GM21515 (cell line): ENCODE data around the gene AIFM3.

Experiments used
- ATAC-seq: cut with Tn5 transposase; IDR thresholded peaks from one replicate; pipeline ENCODE4 v1.9.1; 2021; ENCODE audit not compliant: unreplicated experiment

Gene AIFM3

GRCh38 chr22:20989323-20990138 is 22.5 kb downstream of the AIFM3 start:
- no peak for ATAC-seq

- ATAC-seq = no peak
Observed at GRCh38 chr22:20990184-20991180, 23.4 kb downstream of the AIFM3 start.

GRCh38 chr22:20991252-20992055 is 24.4 kb downstream of the AIFM3 start:
- ATAC-seq = no peak

DNA sequence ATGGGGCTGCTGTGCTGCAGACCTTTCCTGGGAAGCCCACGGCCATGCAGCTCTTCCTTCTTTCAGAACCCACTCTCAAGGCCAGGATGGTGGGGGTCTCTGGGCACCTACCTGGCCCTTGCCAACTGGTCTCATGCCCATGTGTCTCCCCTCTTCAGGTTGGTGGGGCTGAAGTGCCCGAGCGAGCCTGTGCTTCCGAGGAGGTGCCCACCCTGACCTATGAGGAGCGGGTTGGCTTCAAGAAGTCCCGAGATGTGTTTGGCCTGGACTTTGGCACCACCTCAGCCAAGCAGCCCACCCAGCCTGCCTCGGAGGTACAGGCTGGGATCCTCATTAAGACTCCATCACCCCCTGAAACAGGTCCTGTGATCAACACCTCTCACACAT is 25.0 kb downstream of the AIFM3 start:
- no peak for ATAC-seq

GRCh38 chr22:20992456-20993303 is 25.6 kb downstream of the AIFM3 start:
- ATAC-seq = no peak

DNA sequence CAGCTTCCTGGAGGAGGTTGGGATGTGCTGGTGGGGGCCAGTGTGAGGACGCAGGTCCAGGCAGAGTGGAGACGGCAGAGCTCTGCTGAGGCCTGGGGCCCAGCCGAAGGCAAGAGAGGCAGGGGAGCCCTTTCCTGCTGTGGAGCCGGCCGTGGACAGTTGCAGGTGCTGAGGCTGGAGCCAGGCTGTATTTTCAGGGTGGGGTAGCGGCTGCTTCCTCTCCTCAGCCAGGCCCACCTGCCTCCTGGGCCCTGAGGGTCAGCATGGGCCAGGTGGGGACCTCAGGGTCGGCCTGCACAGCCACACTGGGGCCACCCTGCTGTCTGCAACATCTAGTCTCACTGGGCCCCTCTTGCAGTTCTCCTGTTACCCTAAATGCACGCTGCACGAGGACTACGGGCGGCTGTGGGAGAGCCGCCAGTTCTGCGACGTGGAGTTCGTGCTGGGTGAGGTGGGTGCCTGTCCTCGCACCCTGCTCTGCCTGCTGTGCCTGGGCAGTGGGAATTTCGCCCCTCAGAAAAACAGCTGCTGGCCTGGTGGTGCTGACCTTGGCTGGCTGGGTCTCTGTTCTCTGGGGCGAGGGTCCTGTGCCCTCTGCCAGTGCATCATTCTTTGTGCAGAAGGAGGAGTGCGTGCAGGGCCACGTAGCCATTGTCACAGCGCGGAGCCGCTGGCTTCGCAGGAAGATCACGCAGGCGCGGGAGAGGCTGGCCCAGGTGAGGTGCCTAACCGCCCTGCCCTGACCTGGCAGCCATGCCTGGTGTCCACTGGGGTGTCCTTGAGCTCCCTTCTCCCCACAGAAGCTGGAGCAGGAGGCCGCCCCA is 26.5 kb downstream of the AIFM3 start:
- ATAC-seq = no peak

DNA sequence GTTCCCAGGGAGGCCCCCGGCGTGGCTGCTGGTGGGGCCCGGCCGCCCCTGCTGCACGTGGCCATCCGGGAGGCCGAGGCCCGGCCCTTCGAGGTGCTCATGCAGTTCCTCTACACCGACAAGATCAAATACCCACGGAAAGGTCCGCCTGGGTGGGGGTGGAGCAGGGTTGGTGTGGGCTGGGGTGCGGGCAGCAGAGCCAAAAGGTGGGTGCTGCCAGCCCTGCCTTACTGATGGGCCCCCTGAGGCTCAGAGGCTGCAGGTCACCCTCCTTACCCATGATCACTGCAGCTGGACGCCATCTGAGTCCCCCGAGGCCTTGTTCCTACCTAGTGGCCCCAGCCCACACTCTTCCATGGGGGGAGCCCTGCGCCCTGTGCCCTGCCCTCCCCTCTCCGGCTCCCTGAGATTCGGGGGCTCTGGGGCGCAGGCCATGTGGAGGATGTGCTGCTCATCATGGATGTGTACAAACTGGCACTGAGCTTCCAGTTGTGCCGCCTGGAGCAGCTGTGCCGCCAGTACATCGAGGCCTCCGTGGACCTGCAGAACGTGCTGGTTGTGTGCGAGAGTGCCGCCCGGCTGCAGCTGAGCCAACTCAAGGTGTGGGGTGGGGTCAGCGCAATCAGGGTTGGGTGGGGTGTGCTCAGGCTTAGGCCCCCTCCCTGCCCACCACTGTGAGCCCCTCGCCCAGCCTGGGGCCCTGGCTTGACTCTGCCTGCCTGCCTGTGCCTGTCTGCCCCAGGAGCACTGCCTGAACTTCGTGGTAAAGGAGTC is 27.3 kb downstream of the AIFM3 start:
- no peak for ATAC-seq

GRCh38 chr22:20994902-20995241 is 27.8 kb downstream of the AIFM3 start:
- ATAC-seq = no peak

- ATAC-seq = no peak
Observed at GRCh38 chr22:20995329-20996030, 28.4 kb downstream of the AIFM3 start.

DNA sequence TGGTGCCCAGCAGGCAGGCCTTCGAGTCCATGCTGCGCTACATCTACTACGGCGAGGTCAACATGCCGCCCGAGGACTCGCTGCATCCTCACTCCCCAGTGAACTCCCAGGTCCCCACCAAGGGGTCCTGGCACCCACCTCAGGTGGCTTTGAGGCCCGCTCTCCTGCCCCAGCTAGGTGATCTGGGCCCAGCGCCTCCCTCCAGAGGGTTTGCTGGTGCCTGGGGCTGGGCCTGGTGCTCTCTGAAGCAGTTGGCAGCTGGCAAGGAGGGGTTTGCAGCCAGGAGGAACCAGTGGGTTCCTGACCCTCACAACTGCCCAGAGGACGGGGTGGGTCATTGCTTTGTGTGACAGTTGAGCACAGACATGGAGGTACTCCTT is 29.0 kb downstream of the AIFM3 start:
- ATAC-seq = no peak

DNA sequence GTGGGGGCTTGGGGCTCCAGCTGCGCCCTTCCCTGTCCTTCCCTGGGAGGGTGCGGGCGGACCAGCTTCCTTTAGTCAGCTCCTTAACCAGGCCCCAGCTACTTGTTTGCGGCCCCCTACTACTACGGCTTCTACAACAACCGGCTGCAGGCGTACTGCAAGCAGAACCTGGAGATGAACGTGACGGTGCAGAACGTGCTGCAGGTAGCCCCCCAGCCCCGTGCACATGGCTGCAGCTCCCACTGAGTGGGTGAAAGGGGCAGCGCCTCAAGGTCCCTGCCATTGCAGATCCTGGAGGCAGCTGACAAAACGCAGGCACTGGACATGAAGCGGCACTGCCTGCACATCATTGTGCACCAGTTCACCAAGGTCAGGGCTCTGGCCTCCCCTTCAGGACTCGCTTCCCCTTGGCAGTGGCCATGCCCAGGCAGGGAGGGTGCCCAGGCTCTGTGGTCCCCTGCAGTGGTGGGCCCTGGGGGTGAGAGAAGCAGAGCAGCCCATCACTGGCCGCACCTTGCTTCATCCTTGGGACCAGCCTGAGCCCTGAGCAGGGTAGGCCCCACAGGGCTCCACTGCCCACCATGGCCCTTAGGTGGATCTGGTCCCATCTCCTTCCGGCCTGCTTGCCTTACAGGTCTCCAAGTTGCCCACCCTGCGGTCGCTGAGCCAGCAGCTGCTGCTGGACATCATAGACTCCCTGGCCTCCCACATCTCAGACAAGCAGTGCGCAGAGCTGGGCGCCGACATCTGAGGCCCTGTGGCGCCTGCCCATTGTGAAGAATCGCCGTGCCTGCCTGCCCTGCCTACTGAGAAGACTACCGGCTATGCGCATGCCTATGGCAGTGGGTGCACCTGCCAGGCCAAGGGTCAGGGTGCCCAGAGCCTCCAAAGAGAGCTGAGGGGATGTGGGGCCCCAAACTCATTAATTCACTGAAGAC is 29.8 kb downstream of the AIFM3 start:
- ATAC-seq = no peak

GRCh38 chr22:20997536-20998257 is 30.6 kb downstream of the AIFM3 start:
- no peak for ATAC-seq

GRCh38 chr22:20998411-20999336 is 31.6 kb downstream of the AIFM3 start:
- no peak for ATAC-seq

DNA sequence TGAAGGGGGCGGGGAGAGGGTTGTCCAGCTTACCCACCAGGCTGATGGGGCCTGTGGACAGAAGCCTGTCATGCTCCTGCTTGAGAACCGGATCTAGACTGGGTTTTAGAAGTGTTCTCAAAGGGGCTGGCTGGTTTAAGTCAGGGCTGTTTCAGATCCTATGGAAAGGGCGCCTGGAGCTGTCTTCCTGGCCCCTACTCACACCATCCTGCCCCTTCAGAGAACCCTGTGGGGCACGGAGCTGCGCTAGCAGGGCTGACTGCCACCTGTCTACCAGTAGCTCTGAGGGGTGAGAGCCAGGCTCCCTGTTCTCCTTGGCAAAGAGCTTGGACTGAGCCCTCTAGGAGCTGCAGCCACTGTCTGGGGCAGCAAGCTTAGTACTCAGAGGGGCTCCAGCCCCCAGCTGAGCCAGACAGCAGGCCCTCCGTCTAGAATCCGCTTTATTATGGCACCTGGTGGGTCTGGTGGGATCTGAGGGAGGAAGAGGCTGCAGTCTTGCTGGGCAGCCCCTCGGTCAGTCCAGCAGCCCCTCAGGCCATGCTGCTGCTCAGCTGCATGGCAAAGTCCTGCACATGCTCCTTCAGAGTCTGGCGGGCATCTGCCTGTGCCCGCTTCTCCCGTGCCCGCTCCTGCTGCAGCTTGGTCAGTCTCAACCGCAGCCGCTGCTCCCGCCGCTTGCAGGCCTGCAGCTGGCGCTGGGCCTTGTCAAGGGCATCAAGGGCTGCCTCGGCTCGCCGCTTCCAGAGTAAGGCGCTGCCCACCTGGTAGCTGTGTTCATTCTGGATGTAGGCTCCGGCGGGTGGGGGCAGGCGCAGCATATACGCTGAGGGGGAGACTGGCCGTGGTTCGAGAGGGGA is 32.5 kb downstream of the AIFM3 start:
- ATAC-seq = no peak
